HEK293 (cell line): ENCODE measurements around the gene EFCAB8.
"Not testable (repeated sequence)": the region's sequence is repeated elsewhere in the genome, so short reads cannot be mapped to it uniquely, and the experiment has no call there.

ENCODE experiments used
- CTCF ChIA-PET: fragments of 350-600 bp; formaldehyde crosslinking; extraction: SDS; loops from one replicate; lab custom pipeline; 2021; ENCODE audit warnings: antibody characterized with exemption; lab: Yijun Ruan, JAX
- POLR2A ChIA-PET: fragments of 300-600 bp; formaldehyde crosslinking; extraction: SDS; loops from one replicate; lab custom pipeline; 2020; ENCODE audit warnings: antibody characterized with exemption, inconsistent platforms; lab: Yijun Ruan, JAX
- H3K27ac ChIP-seq: fragments of 200-500 bp; sonication (Bioruptor generic); 2 replicates; pipeline ENCODE4 v1.5.1; 2014; ENCODE audit warnings: low read depth, low read length, control low read depth, inconsistent platforms; ENCODE audit errors: extremely low read depth
- H3K36me3 ChIP-seq, 2 experiments: fragments of 200-500 bp in 1 of 2; sonication (Bioruptor generic) in 1 of 2; 1 replicate in 1 of 2; 2 replicates in 1 of 2; pipeline ENCODE4 v1.5.1; 2014 to 2017; ENCODE audit warnings: inconsistent platforms in 2 of 2, low read length in 2 of 2; ENCODE audit not compliant: control insufficient read depth in 2 of 2, insufficient read depth in 1 of 2
- H3K4me1 ChIP-seq: fragments of 200-500 bp; sonication (Bioruptor generic); 2 replicates; pipeline ENCODE4 v1.5.1; 2014; ENCODE audit warnings: mild to moderate bottlenecking, low read length, inconsistent platforms; ENCODE audit not compliant: control insufficient read depth, insufficient read depth
- H3K4me3 ChIP-seq: 2 replicates; pipeline ENCODE4 v1.5.1; 2011; ENCODE audit warnings: low read depth, mild to moderate bottlenecking, control low read depth, low read length, moderate library complexity
- H3K9me3 ChIP-seq: fragments of 200-500 bp; sonication (Bioruptor generic); 2 replicates; pipeline ENCODE4 v1.5.1; 2014; ENCODE audit warnings: low read depth, low read length, inconsistent platforms; ENCODE audit not compliant: control insufficient read depth, insufficient read depth
- EGR2 ChIP-seq: fragments of 450-650 bp; formaldehyde crosslinking; IDR thresholded peaks from 2 replicates; pipeline ENCODE4 v1.5.1; 2016; ENCODE audit warnings: low read depth, missing biosample characterization, missing genetic modification characterization
- GFI1B ChIP-seq: fragments of 450-650 bp; formaldehyde crosslinking; IDR thresholded peaks from 2 replicates; pipeline ENCODE4 v1.5.1; 2016; ENCODE audit warnings: missing biosample characterization, missing genetic modification characterization
- INSM2 ChIP-seq: fragments of 450-650 bp; formaldehyde crosslinking; IDR thresholded peaks from 2 replicates; pipeline ENCODE4 v1.5.1; 2016; ENCODE audit warnings: missing biosample characterization, missing genetic modification characterization
- MEIS1 ChIP-seq: sonication (generic); formaldehyde crosslinking; IDR thresholded peaks from 2 replicates; pipeline ENCODE4 v1.8.1; 2022; ENCODE audit warnings: missing genetic modification reagents, mild to moderate bottlenecking, borderline replicate concordance
- SP7 ChIP-seq: fragments of 450-650 bp; formaldehyde crosslinking; IDR thresholded peaks from 2 replicates; pipeline ENCODE4 v1.5.1; 2016; ENCODE audit warnings: missing biosample characterization, missing genetic modification characterization
- ZEB2 ChIP-seq: fragments of 450-650 bp; formaldehyde crosslinking; IDR thresholded peaks from 2 replicates; pipeline ENCODE4 v1.5.1; 2016; ENCODE audit warnings: missing biosample characterization, missing genetic modification characterization
- ZNF16 ChIP-seq: fragments of 450-650 bp; formaldehyde crosslinking; IDR thresholded peaks from 2 replicates; pipeline ENCODE4 v1.5.1; 2016; ENCODE audit warnings: low read depth, missing biosample characterization, missing genetic modification characterization
- ZNF302 ChIP-seq: fragments of 450-650 bp; formaldehyde crosslinking; IDR thresholded peaks from 2 replicates; pipeline ENCODE4 v1.5.1; 2016; ENCODE audit warnings: missing biosample characterization, missing genetic modification characterization, low read depth
- ZNF404 ChIP-seq: fragments of 450-650 bp; formaldehyde crosslinking; IDR thresholded peaks from 2 replicates; pipeline ENCODE4 v1.5.1; 2017; ENCODE audit warnings: missing biosample characterization, missing genetic modification characterization
- ZNF433 ChIP-seq: fragments of 450-650 bp; formaldehyde crosslinking; IDR thresholded peaks from 2 replicates; pipeline ENCODE4 v1.5.1; 2016; ENCODE audit warnings: missing biosample characterization, missing genetic modification characterization, low read depth
- ZNF449 ChIP-seq: fragments of 450-650 bp; formaldehyde crosslinking; IDR thresholded peaks from 2 replicates; pipeline ENCODE4 v1.5.1; 2017; ENCODE audit warnings: missing biosample characterization, mild to moderate bottlenecking, missing genetic modification characterization, moderate library complexity
- ZNF501 ChIP-seq: fragments of 450-650 bp; formaldehyde crosslinking; IDR thresholded peaks from 2 replicates; pipeline ENCODE4 v1.5.1; 2016; ENCODE audit warnings: missing biosample characterization, missing genetic modification characterization
- ZNF518A ChIP-seq: fragments of 450-650 bp; formaldehyde crosslinking; conservative IDR thresholded peaks from 2 replicates; pipeline ENCODE4 v1.5.1; 2016; ENCODE audit warnings: low read depth, missing biosample characterization, missing genetic modification characterization
- ZNF530 ChIP-seq: fragments of 450-650 bp; formaldehyde crosslinking; IDR thresholded peaks from 2 replicates; pipeline ENCODE4 v1.5.1; 2016; ENCODE audit warnings: low read depth, missing biosample characterization, missing genetic modification characterization
- ZNF555 ChIP-seq: fragments of 450-650 bp; formaldehyde crosslinking; conservative IDR thresholded peaks from 2 replicates; pipeline ENCODE4 v1.5.1; 2017; ENCODE audit warnings: missing biosample characterization, mild to moderate bottlenecking, missing genetic modification characterization, inconsistent platforms
- ZNF626 ChIP-seq: fragments of 450-650 bp; sonication (Bioruptor Pico); formaldehyde crosslinking; IDR thresholded peaks from 2 replicates; pipeline ENCODE4 v1.5.1; 2018; ENCODE audit warnings: missing biosample characterization, missing genetic modification characterization, inconsistent platforms
- ZNF660 ChIP-seq: fragments of 450-650 bp; IDR thresholded peaks from 2 replicates; pipeline ENCODE4 v1.5.1; 2018; ENCODE audit warnings: missing biosample characterization, mild to moderate bottlenecking, missing genetic modification characterization
- ZNF664 ChIP-seq: fragments of 450-650 bp; formaldehyde crosslinking; IDR thresholded peaks from 2 replicates; pipeline ENCODE4 v1.5.1; 2016; ENCODE audit warnings: missing biosample characterization, missing genetic modification characterization
- ZNF792 ChIP-seq: fragments of 450-650 bp; formaldehyde crosslinking; IDR thresholded peaks from 2 replicates; pipeline ENCODE4 v1.5.1; 2016; ENCODE audit warnings: missing biosample characterization, missing genetic modification characterization

The EFCAB8 gene

GRCh38 chr20:32902456-32903420 lies 44.0 kb downstream of the EFCAB8 start (continued):
- no peak for TF ChIP-seq ZNF433

GRCh38 chr20:32903666-32904175 lies 45.0 kb downstream of the EFCAB8 start:
- no peak for TF ChIP-seq GFI1B
- TF ChIP-seq INSM2 (tag by site-specific recombination), result no peak
- TF ChIP-seq EGR2 (tag by site-specific recombination), result no peak
- no peak for TF ChIP-seq SP7
- no peak for TF ChIP-seq ZNF664 (tag by site-specific recombination)
- no peak for TF ChIP-seq ZNF449 (tag by site-specific recombination)
- no peak for TF ChIP-seq ZNF16 (tag by site-specific recombination)
- no peak for TF ChIP-seq ZNF660 (tag by site-specific recombination)
- TF ChIP-seq ZEB2 (tag by site-specific recombination), result no peak
- no peak for TF ChIP-seq MEIS1 (CRISPR knock-in tag)
- no peak for TF ChIP-seq ZNF302 (tag by site-specific recombination)
- no peak for TF ChIP-seq ZNF501 (tag by site-specific recombination)
- no peak for TF ChIP-seq ZNF530 (tag by site-specific recombination)
- TF ChIP-seq ZNF518A (tag by site-specific recombination), result no peak
- TF ChIP-seq ZNF404 (tag by site-specific recombination), result no peak
- no peak for TF ChIP-seq ZNF626
- no peak for TF ChIP-seq ZNF555 (tag by site-specific recombination)
- no peak for TF ChIP-seq ZNF792 (tag by site-specific recombination)
- ChIA-PET POLR2A (interaction anchor here (0.7 kb wide), 1 partner anchor 14 kb away, joined by 6 read pairs; no protein-coding TSS in a partner anchor), CTCF (interaction anchor here (0.5 to 1.3 kb wide), 5 partner anchors 9 to 397 kb away, joined by 3 to 4 read pairs (median 3); no protein-coding TSS in a partner anchor)
- Histone ChIP-seq H3K36me3 (no peaks in the 10 kb centered on the region), H3K4me1 (no peaks in the 10 kb centered on the region), H3K27ac (no peak overlapping the region), H3K9me3 (no peaks in the 10 kb centered on the region), H3K4me3 (no peak overlapping the region)

- CTCF ChIA-PET, result interaction anchor here (0.9 to 1.5 kb wide), 4 partner anchors 41 to 396 kb away, joined by 3 to 8 read pairs (median 4); no protein-coding TSS in a partner anchor
- H3K36me3 ChIP-seq, H3K9me3 ChIP-seq, H3K27ac ChIP-seq, POLR2A ChIA-PET, H3K4me3 ChIP-seq, H3K4me1 ChIP-seq: not testable (repeated sequence)
Observed at GRCh38 chr20:32904678-32905077, 46.0 kb downstream of the EFCAB8 start.
